ENCODE measurements around the gene PLIN1. TPM values are rescaled to one million over a fixed set of nuclear protein-coding genes. Genes with fewer than 3 reads are reported as not detected.

Gene PLIN1, protein sequence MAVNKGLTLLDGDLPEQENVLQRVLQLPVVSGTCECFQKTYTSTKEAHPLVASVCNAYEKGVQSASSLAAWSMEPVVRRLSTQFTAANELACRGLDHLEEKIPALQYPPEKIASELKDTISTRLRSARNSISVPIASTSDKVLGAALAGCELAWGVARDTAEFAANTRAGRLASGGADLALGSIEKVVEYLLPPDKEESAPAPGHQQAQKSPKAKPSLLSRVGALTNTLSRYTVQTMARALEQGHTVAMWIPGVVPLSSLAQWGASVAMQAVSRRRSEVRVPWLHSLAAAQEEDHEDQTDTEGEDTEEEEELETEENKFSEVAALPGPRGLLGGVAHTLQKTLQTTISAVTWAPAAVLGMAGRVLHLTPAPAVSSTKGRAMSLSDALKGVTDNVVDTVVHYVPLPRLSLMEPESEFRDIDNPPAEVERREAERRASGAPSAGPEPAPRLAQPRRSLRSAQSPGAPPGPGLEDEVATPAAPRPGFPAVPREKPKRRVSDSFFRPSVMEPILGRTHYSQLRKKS
- total RNA-seq (2021) = 0.30 and 0.46 TPM in 2 replicates
- percentile 20 among the genes with signal in this experiment for Bru-seq, nascent RNA
- percentile 33 among the genes with signal in this experiment for BruChase-seq, experiment 1, labeled RNA remaining after a 2-hour chase
- BruChase-seq, experiment 2, labeled RNA remaining after a 6-hour chase = percentile 29 among the genes with signal in this experiment
- long read RNA-seq = 0 reads

DNA sequence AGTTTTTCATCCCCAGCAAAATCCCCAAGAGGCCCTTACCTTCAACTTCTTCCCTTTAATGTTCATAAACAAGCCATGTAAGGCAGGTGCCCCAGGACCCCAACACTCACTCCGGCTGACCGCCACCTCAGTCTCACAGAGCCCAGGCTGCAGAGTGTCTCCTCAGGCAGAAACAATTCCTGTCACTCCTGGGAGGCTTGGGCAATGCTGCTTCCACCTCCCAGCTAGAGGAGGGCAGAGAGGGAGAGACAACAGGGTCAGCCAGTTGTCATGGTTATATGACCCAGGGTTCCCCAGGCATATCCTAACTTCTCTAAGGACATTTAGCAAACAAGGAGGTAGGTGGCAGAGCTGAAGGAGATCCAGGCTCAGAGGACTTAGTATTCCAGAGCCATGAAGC is at the start of gene PLIN1:
Gene PLIN1, minus strand, starts transcription at position 156 of the 400 bp plus-strand sequence. CDS start 1,878 bp downstream, outside the sequence.
- BruUV-seq (replicated peaks) = no TSS peak
- no peaks in the 10 kb centered on the region for H3K36me3 ChIP-seq (ENCODE audit: insufficient read depth, low read length, poor library complexity, severe bottlenecking)

GRCh38 chr15:89728254-89728653 is 49.1 kb upstream of the PLIN1 start:
- no TSS peak for BruUV-seq (replicated peaks)
- TF ChIP-seq, protein P1, sequence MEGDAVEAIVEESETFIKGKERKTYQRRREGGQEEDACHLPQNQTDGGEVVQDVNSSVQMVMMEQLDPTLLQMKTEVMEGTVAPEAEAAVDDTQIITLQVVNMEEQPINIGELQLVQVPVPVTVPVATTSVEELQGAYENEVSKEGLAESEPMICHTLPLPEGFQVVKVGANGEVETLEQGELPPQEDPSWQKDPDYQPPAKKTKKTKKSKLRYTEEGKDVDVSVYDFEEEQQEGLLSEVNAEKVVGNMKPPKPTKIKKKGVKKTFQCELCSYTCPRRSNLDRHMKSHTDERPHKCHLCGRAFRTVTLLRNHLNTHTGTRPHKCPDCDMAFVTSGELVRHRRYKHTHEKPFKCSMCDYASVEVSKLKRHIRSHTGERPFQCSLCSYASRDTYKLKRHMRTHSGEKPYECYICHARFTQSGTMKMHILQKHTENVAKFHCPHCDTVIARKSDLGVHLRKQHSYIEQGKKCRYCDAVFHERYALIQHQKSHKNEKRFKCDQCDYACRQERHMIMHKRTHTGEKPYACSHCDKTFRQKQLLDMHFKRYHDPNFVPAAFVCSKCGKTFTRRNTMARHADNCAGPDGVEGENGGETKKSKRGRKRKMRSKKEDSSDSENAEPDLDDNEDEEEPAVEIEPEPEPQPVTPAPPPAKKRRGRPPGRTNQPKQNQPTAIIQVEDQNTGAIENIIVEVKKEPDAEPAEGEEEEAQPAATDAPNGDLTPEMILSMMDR (conservative IDR thresholded peaks at IDR 0.05; ENCODE audit: low read depth, low read length) = no peak
- TF ChIP-seq EZH2 (IDR thresholded peaks at IDR 0.05; ENCODE audit: borderline replicate concordance, low read depth, low read length, poor library complexity, severe bottlenecking) = no peak
- Histone ChIP-seq H3K4me3 (ENCODE audit: low read depth, low read length, poor library complexity, severe bottlenecking) (no peak overlapping the region), H3K4me1 (ENCODE audit: insufficient read depth, low read length, poor library complexity, severe bottlenecking) (peaks cover 10% of the 10 kb centered on the region), H3K9me3 (ENCODE audit: low read depth, low read length, poor library complexity, severe bottlenecking) (no peaks in the 10 kb centered on the region), H3K36me3 (ENCODE audit: insufficient read depth, low read length, poor library complexity, severe bottlenecking) (no peaks in the 10 kb centered on the region), H3K27me3 (replicated peaks; ENCODE audit: insufficient read depth, low read depth, low read length, poor library complexity) (no peaks in the 10 kb centered on the region), H3K27ac (ENCODE audit: low read depth, low read length, poor library complexity, severe bottlenecking) (no peak overlapping the region)
- POLR2A ChIA-PET (ENCODE audit: low non-redundant PET) = no interaction called here
- intact Hi-C loops (cut with micrococcal nuclease; ENCODE audit: unreplicated experiment) = no loop called here
- peak; percentile 66 for DNase-seq (ENCODE audit: low spot score)
- CTCF ChIA-PET = interaction anchor here (0.6 kb wide), 1 partner anchor 11 kb away, joined by 3 read pairs; no protein-coding TSS in a partner anchor

More for the DNA sequence above, at the start of gene PLIN1:
- no peak for DNase-seq (ENCODE audit: low spot score)
- no peak within 1 kb of the TSS for H3K27ac ChIP-seq (ENCODE audit: low read depth, low read length, poor library complexity, severe bottlenecking)
- no peaks in the 10 kb centered on the region for H3K27me3 ChIP-seq (replicated peaks; ENCODE audit: insufficient read depth, low read depth, low read length, poor library complexity)
- CTCF ChIA-PET = no interaction called here
- intact Hi-C loops (cut with micrococcal nuclease; ENCODE audit: unreplicated experiment) = no loop called here
- POLR2A ChIA-PET (ENCODE audit: low non-redundant PET) = no interaction called here
- no peaks in the 10 kb centered on the region for H3K9me3 ChIP-seq (ENCODE audit: low read depth, low read length, poor library complexity, severe bottlenecking)
- H3K4me3 ChIP-seq (ENCODE audit: low read depth, low read length, poor library complexity, severe bottlenecking) = no peak within 1 kb of the TSS
- TF ChIP-seq EZH2 (IDR thresholded peaks at IDR 0.05; ENCODE audit: borderline replicate concordance, low read depth, low read length, poor library complexity, severe bottlenecking) = no peak
- TF ChIP-seq, protein P1 (conservative IDR thresholded peaks at IDR 0.05; ENCODE audit: low read depth, low read length) = no peak
- H3K4me1 ChIP-seq (ENCODE audit: insufficient read depth, low read length, poor library complexity, severe bottlenecking) = no peaks in the 10 kb centered on the region

DNA sequence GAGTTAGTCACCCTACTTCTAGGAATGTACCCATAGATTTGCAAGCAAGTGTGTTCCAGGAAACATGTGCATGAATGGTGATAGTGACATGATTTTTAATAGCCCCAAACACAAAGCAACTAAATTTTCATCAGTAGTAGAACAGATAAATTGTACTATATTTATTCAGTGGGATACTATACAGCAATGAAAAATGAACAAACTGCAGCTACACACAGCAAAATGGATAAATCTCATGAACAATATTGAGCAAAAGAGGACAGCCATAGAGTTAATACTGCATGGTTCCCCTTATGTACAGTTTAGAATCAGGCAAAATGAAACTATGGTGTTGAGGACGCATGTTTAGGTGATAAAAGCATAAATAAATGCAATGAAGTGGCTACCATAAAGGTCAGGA is 45.9 kb upstream of the PLIN1 start:
- no TSS peak for BruUV-seq (replicated peaks)
- intact Hi-C loops (cut with micrococcal nuclease; ENCODE audit: unreplicated experiment) = no loop called here
- H3K36me3 ChIP-seq (ENCODE audit: insufficient read depth, low read length, poor library complexity, severe bottlenecking) = no peaks in the 10 kb centered on the region
- ChIA-PET POLR2A (ENCODE audit: low non-redundant PET) (interaction anchor here (0.6 kb wide), 1 partner anchor 991 kb away, joined by 3 read pairs; no protein-coding TSS in a partner anchor), CTCF (no interaction called here)
- H3K27ac ChIP-seq (ENCODE audit: low read depth, low read length, poor library complexity, severe bottlenecking) = no peak overlapping the region
- no peak for DNase-seq (ENCODE audit: low spot score)
- H3K4me3 ChIP-seq (ENCODE audit: low read depth, low read length, poor library complexity, severe bottlenecking) = no peak overlapping the region
- H3K4me1 ChIP-seq (ENCODE audit: insufficient read depth, low read length, poor library complexity, severe bottlenecking) = peaks cover 10% of the 10 kb centered on the region
- H3K27me3 ChIP-seq (replicated peaks; ENCODE audit: insufficient read depth, low read depth, low read length, poor library complexity) = no peaks in the 10 kb centered on the region
- TF ChIP-seq, protein P1 (conservative IDR thresholded peaks at IDR 0.05; ENCODE audit: low read depth, low read length) = no peak
- no peak for TF ChIP-seq EZH2 (IDR thresholded peaks at IDR 0.05; ENCODE audit: borderline replicate concordance, low read depth, low read length, poor library complexity, severe bottlenecking)
- H3K9me3 ChIP-seq (ENCODE audit: low read depth, low read length, poor library complexity, severe bottlenecking) = no peaks in the 10 kb centered on the region
